Caco-2 (cell line): ENCODE results near the gene DIAPH1. TPM values are rescaled to one million over a fixed set of nuclear protein-coding genes. Genes with fewer than 3 reads are reported as not detected.

ENCODE experiments used
- BruUV-seq: library from RNA; stranded (reverse); fragments of 400-500 nt; replicated peaks from 2 replicates; lab custom pipeline; 2021; lab: Mats Ljungman, UMichigan
- CTCF ChIA-PET: fragments of 300-600 bp; sonication (Branson Sonifier 250); formaldehyde crosslinking; loops from one replicate; lab custom pipeline; 2022; ENCODE audit warnings: antibody characterized with exemption; lab: Charles Lee
- POLR2A ChIA-PET: fragments of 300-600 bp; sonication (Branson Sonifier 250); formaldehyde crosslinking; loops from one replicate; lab custom pipeline; 2022; ENCODE audit warnings: antibody characterized with exemption; lab: Charles Lee
- DNase-seq, 2 experiments: peaks; one replicate each; pipeline versions ENCODE4 v3.0.0 to v3.0.0-alpha.2; 2020 to 2022
- H3K27me3 ChIP-seq: replicated peaks from 2 replicates; pipeline ENCODE4 v1.6.0; 2011; ENCODE audit warnings: low read length; ENCODE audit not compliant: control insufficient read depth, insufficient read depth
- H3K36me3 ChIP-seq: 2 replicates; pipeline ENCODE4 v1.5.1; 2011; ENCODE audit warnings: low read length; ENCODE audit not compliant: control insufficient read depth, insufficient read depth
- H3K4me1 ChIP-seq: fragments of 250-450 bp; sonication (Bioruptor Pico); 2 replicates; pipeline ENCODE4 v1.5.1; 2020; ENCODE audit warnings: mild to moderate bottlenecking
- H3K4me3 ChIP-seq: 2 replicates; pipeline ENCODE4 v1.5.1; 2011; ENCODE audit warnings: low read depth, mild to moderate bottlenecking, control low read depth, low read length
- H3K9me3 ChIP-seq: fragments of 250-450 bp; sonication (Bioruptor Pico); 2 replicates; pipeline ENCODE4 v1.5.1; 2020; ENCODE audit warnings: mild to moderate bottlenecking, moderate library complexity
- H3K27ac Mint-ChIP-seq: one replicate; pipeline ENCODE4 v1.8.0; 2022; ENCODE audit warnings: mixed read lengths; ENCODE audit not compliant: unreplicated experiment
- H3K27me3 Mint-ChIP-seq: one replicate; pipeline ENCODE4 v1.8.0; 2022; ENCODE audit warnings: mixed read lengths; ENCODE audit not compliant: insufficient read depth, unreplicated experiment
- H3K36me3 Mint-ChIP-seq: one replicate; pipeline ENCODE4 v1.8.0; 2022; ENCODE audit warnings: mild to moderate bottlenecking, mixed read lengths; ENCODE audit not compliant: insufficient read depth, unreplicated experiment
- H3K4me1 Mint-ChIP-seq: one replicate; pipeline ENCODE4 v1.8.0; 2022; ENCODE audit warnings: low read depth, mixed read lengths; ENCODE audit not compliant: unreplicated experiment
- H3K4me3 Mint-ChIP-seq: one replicate; pipeline ENCODE4 v1.8.0; 2022; ENCODE audit warnings: mild to moderate bottlenecking, moderate library complexity, mixed read lengths; ENCODE audit not compliant: unreplicated experiment
- H3K9me3 Mint-ChIP-seq: one replicate; pipeline ENCODE4 v1.8.0; 2022; ENCODE audit warnings: mixed read lengths; ENCODE audit not compliant: unreplicated experiment
- intact Hi-C: fragments of 100-400 bp; cut with micrococcal nuclease; formaldehyde crosslinking; loops from one replicate; pipeline ENCODE4 v1.10.0; 2022; ENCODE audit not compliant: unreplicated experiment
- total RNA-seq: library from RNA; stranded (reverse); gene quantifications from 2 replicates; pipeline ENCODE4 v1.2.3, GENCODE V29; 2022
- TF ChIP-seq, protein P1 (sequence below), 2 experiments: fragments of 200-600 bp in 1 of 2; IDR thresholded peaks; 1 replicate in 1 of 2; 2 replicates in 1 of 2; pipeline versions ENCODE4 v1.5.1 to v1.8.0; 2011 to 2022; ENCODE audit warnings: antibody characterized with exemption in 1 of 2, control low read depth in 1 of 2, inconsistent platforms in 1 of 2, low read depth in 1 of 2, low read length in 1 of 2, mild to moderate bottlenecking in 1 of 2, moderate library complexity in 1 of 2; ENCODE audit not compliant: insufficient read depth in 1 of 2, severe bottlenecking in 1 of 2, unreplicated experiment in 1 of 2

Gene DIAPH1
- total RNA-seq, 1 experiment from 2014 or later: 161 TPM

DNA sequence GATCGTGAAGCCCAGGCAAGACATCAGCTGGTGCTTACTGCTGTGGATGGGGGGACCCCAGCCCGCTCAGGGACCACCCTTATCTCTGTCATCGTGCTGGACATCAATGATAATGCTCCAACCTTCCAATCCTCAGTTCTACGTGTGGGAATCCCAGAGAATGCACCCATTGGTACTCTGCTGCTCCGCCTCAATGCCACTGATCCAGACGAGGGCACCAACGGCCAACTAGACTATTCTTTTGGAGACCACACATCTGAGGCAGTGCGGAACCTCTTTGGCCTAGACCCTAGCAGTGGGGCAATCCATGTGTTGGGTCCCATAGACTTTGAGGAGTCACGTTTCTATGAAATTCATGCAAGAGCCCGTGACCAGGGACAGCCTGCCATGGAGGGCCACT, 129.0 kb downstream of the DIAPH1 start:
- no peaks in the 10 kb centered on the region for H3K27me3 Mint-ChIP-seq

GRCh38 chr5:141488591-141489561, 129.9 kb downstream of the DIAPH1 start, which contains the start of gene PCDHGC5:
Gene PCDHGC5 (plus strand): TSS chr5:141489081. CDS start chr5:141489241, 160 bp downstream.
- TF ChIP-seq, protein P1, sequence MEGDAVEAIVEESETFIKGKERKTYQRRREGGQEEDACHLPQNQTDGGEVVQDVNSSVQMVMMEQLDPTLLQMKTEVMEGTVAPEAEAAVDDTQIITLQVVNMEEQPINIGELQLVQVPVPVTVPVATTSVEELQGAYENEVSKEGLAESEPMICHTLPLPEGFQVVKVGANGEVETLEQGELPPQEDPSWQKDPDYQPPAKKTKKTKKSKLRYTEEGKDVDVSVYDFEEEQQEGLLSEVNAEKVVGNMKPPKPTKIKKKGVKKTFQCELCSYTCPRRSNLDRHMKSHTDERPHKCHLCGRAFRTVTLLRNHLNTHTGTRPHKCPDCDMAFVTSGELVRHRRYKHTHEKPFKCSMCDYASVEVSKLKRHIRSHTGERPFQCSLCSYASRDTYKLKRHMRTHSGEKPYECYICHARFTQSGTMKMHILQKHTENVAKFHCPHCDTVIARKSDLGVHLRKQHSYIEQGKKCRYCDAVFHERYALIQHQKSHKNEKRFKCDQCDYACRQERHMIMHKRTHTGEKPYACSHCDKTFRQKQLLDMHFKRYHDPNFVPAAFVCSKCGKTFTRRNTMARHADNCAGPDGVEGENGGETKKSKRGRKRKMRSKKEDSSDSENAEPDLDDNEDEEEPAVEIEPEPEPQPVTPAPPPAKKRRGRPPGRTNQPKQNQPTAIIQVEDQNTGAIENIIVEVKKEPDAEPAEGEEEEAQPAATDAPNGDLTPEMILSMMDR (IDR thresholded peaks at IDR 0.05; ENCODE audit: insufficient read depth in 1 of 2, low read depth in 1 of 2, low read length in 1 of 2, severe bottlenecking in 1 of 2, unreplicated experiment in 1 of 2): no peak
- CTCF ChIA-PET: no interaction called here
- no peaks in the 10 kb centered on the region for H3K4me1 ChIP-seq
- no peak within 1 kb of the TSS for H3K4me3 Mint-ChIP-seq
- H3K4me1 Mint-ChIP-seq: no peaks in the 10 kb centered on the region
- no peak for DNase-seq
- no peaks in the 10 kb centered on the region for H3K9me3 ChIP-seq
- H3K36me3 ChIP-seq: no peaks in the 10 kb centered on the region
- H3K4me3 ChIP-seq: no peak within 1 kb of the TSS
- H3K27ac Mint-ChIP-seq: no peak within 1 kb of the TSS
- POLR2A ChIA-PET: no interaction called here
- no peaks in the 10 kb centered on the region for H3K27me3 ChIP-seq
- BruUV-seq: no TSS peak
- H3K27me3 Mint-ChIP-seq: no peaks in the 10 kb centered on the region
- H3K9me3 Mint-ChIP-seq: no peaks in the 10 kb centered on the region
- no peaks in the 10 kb centered on the region for H3K36me3 Mint-ChIP-seq
- intact Hi-C loops: no loop called here

More for the DNA sequence above, 129.0 kb downstream of the DIAPH1 start:
- Mint-ChIP-seq H3K36me3 (no peaks in the 10 kb centered on the region), H3K4me1 (no peaks in the 10 kb centered on the region), H3K9me3 (no peaks in the 10 kb centered on the region), H3K4me3 (no peak overlapping the region), H3K27ac (no peak overlapping the region)
- Histone ChIP-seq H3K36me3 (no peaks in the 10 kb centered on the region), H3K4me1 (no peaks in the 10 kb centered on the region), H3K9me3 (no peaks in the 10 kb centered on the region), H3K27me3 (no peaks in the 10 kb centered on the region), H3K4me3 (no peak overlapping the region)
- BruUV-seq: no TSS peak
- intact Hi-C loops: no loop called here
- DNase-seq: no peak
- ChIA-PET CTCF (no interaction called here), POLR2A (no interaction called here)
- TF ChIP-seq, protein P1 (IDR thresholded peaks at IDR 0.05; ENCODE audit: insufficient read depth in 1 of 2, low read depth in 1 of 2, low read length in 1 of 2, severe bottlenecking in 1 of 2, unreplicated experiment in 1 of 2): no peak

GRCh38 chr5:141487131-141487530, 131.7 kb downstream of the DIAPH1 start:
- Histone ChIP-seq H3K4me3 (no peak overlapping the region), H3K9me3 (no peaks in the 10 kb centered on the region), H3K27me3 (no peaks in the 10 kb centered on the region), H3K36me3 (no peaks in the 10 kb centered on the region), H3K4me1 (no peaks in the 10 kb centered on the region)
- no peak overlapping the region for H3K27ac Mint-ChIP-seq
- H3K9me3 Mint-ChIP-seq: no peaks in the 10 kb centered on the region
- BruUV-seq: no TSS peak
- intact Hi-C loops: no loop called here
- ChIA-PET POLR2A (no interaction called here), CTCF (no interaction called here)
- TF ChIP-seq, protein P1 (IDR thresholded peaks at IDR 0.05; ENCODE audit: insufficient read depth in 1 of 2, low read depth in 1 of 2, low read length in 1 of 2, severe bottlenecking in 1 of 2, unreplicated experiment in 1 of 2): no peak
- no peaks in the 10 kb centered on the region for H3K4me1 Mint-ChIP-seq
- no peaks in the 10 kb centered on the region for H3K27me3 Mint-ChIP-seq
- no peak for DNase-seq
- no peak overlapping the region for H3K4me3 Mint-ChIP-seq
- no peaks in the 10 kb centered on the region for H3K36me3 Mint-ChIP-seq
